ENCODE data around the gene SPATS2.
"Not testable (repeated sequence)": the region's sequence is repeated elsewhere in the genome, so short reads cannot be mapped to it uniquely, and the experiment has no call there.

Gene SPATS2

GRCh38 chr12:49478949-49479664 is 111.8 kb downstream of the SPATS2 start:
- no peak for DNase-seq

- DNase-seq = no peak
Measured at GRCh38 chr12:49482095-49483051, 115.1 kb downstream of the SPATS2 start.

- no peak for DNase-seq
Measured at GRCh38 chr12:49483619-49484018, 116.4 kb downstream of the SPATS2 start.

- DNase-seq = no peak
Measured at GRCh38 chr12:49487605-49488004, 120.3 kb downstream of the SPATS2 start.

- no peak for DNase-seq
Measured at GRCh38 chr12:49489154-49489553, 121.9 kb downstream of the SPATS2 start.

GRCh38 chr12:49489720-49490119 is 122.5 kb downstream of the SPATS2 start:
- no peak for DNase-seq

GRCh38 chr12:49491823-49492222 is 124.6 kb downstream of the SPATS2 start:
- no peak for DNase-seq

GRCh38 chr12:49493900-49494299 is 126.6 kb downstream of the SPATS2 start:
- no peak for DNase-seq

GRCh38 chr12:49496417-49497360 is 129.4 kb downstream of the SPATS2 start:
- no peak for DNase-seq

GRCh38 chr12:49501895-49502294 is 134.6 kb downstream of the SPATS2 start:
- no peak for DNase-seq

- DNase-seq = no peak
Measured at GRCh38 chr12:49502590-49502989, 135.3 kb downstream of the SPATS2 start.

- no peak for DNase-seq
Measured at GRCh38 chr12:49503674-49504180, 136.5 kb downstream of the SPATS2 start.

GRCh38 chr12:49505672-49506071 is 138.4 kb downstream of the SPATS2 start:
- no peak for DNase-seq

- no peak for DNase-seq
Measured at GRCh38 chr12:49507139-49507538, 139.9 kb downstream of the SPATS2 start.

GRCh38 chr12:49509681-49510080 is 142.4 kb downstream of the SPATS2 start:
- not testable (repeated sequence) for DNase-seq

- DNase-seq = no peak
Measured at GRCh38 chr12:49511410-49511809, 144.1 kb downstream of the SPATS2 start.

- DNase-seq = no peak
Measured at GRCh38 chr12:49512546-49512945, 145.3 kb downstream of the SPATS2 start.

GRCh38 chr12:49515266-49515665 is 148.0 kb downstream of the SPATS2 start:
- no peak for DNase-seq

GRCh38 chr12:49518914-49519573 is 151.8 kb downstream of the SPATS2 start:
- no peak for DNase-seq

GRCh38 chr12:49519574-49519936 is 152.3 kb downstream of the SPATS2 start:
- DNase-seq = no peak

- no peak for DNase-seq
Measured at GRCh38 chr12:49521389-49521788, 154.1 kb downstream of the SPATS2 start.

All from cortex of kidney (tissue), 1 donor.